Panc1 (cell line): ENCODE data around the gene PAK6. TPM values are rescaled to one million over a fixed set of nuclear protein-coding genes. Genes with fewer than 3 reads are reported as not detected.

ENCODE experiments used
- ATAC-seq: fragments of 200-7000 bp; cut with Tn5 transposase; 2 replicates; pipeline ENCODE4 v1.9.1; 2020; ENCODE audit warnings: mild to moderate bottlenecking, moderate library complexity
- BruUV-seq: library from RNA; stranded (reverse); fragments of 400-500 nt; replicated peaks from 2 replicates; lab custom pipeline; 2021; lab: Mats Ljungman, UMichigan
- CTCF ChIA-PET: fragments of 300-600 bp; sonication (Branson Sonifier 250); formaldehyde crosslinking; loops from one replicate; lab custom pipeline; 2022; ENCODE audit warnings: antibody characterized with exemption; lab: Charles Lee
- POLR2A ChIA-PET: fragments of 300-600 bp; sonication (Branson Sonifier 250); formaldehyde crosslinking; loops from one replicate; lab custom pipeline; 2022; ENCODE audit warnings: antibody characterized with exemption; lab: Charles Lee
- DNase-seq: peaks from one replicate; pipeline ENCODE4 v3.0.0-alpha.2; 2010; ENCODE audit warnings: low read depth, low spot score
- H3K27ac ChIP-seq: 2 replicates; pipeline ENCODE4 v1.5.1; 2011; ENCODE audit warnings: mild to moderate bottlenecking, low read length, inconsistent platforms
- H3K27me3 ChIP-seq: fragments of 200-500 bp; sonication (Bioruptor generic); 2 replicates; pipeline ENCODE4 v1.6.0; 2014; ENCODE audit warnings: low read length, inconsistent platforms; ENCODE audit not compliant: control insufficient read depth, insufficient read depth
- H3K36me3 ChIP-seq: fragments of 200-500 bp; sonication (Bioruptor generic); 2 replicates; pipeline ENCODE4 v1.5.1; 2014; ENCODE audit warnings: inconsistent platforms, mild to moderate bottlenecking, low read length, moderate library complexity; ENCODE audit not compliant: control insufficient read depth, insufficient read depth
- H3K4me1 ChIP-seq: 2 replicates; pipeline ENCODE4 v1.5.1; 2011; ENCODE audit warnings: inconsistent platforms, mild to moderate bottlenecking, low read length, moderate library complexity; ENCODE audit not compliant: control insufficient read depth, insufficient read depth
- H3K4me3 ChIP-seq, 2 experiments: 2 replicates each; pipeline ENCODE4 v1.5.1; 2011 to 2012; ENCODE audit warnings: low read depth in 2 of 2, low read length in 2 of 2, mild to moderate bottlenecking in 2 of 2, inconsistent platforms in 1 of 2, moderate library complexity in 1 of 2
- H3K9me3 ChIP-seq: fragments of 200-500 bp; sonication (Bioruptor generic); 2 replicates; pipeline ENCODE4 v1.5.1; 2014; ENCODE audit warnings: low read depth, mild to moderate bottlenecking, inconsistent platforms, low read length, moderate library complexity; ENCODE audit not compliant: control insufficient read depth, insufficient read depth
- POLR2AphosphoS5 ChIP-seq: IDR thresholded peaks from 2 replicates; pipeline ENCODE4 v1.6.1; 2012; ENCODE audit warnings: mild to moderate bottlenecking, low read depth, low read length, moderate library complexity
- SIN3A ChIP-seq: IDR thresholded peaks from 2 replicates; pipeline ENCODE4 v1.6.1; 2012; ENCODE audit warnings: low read depth, mild to moderate bottlenecking, low read length, moderate library complexity, borderline replicate concordance; ENCODE audit not compliant: insufficient read depth
- TCF7L2 ChIP-seq: IDR thresholded peaks from 2 replicates; pipeline ENCODE4 v1.6.1; 2011; ENCODE audit warnings: mild to moderate bottlenecking, low read depth, low read length, inconsistent platforms
- in situ Hi-C: cut with HindIII; loops from 2 replicates; pipeline ENCODE4 v1.10.0; 2016; ENCODE audit warnings: low sequenced_read_pairs, low pct_unique_long_range_greater_than_20kb
- intact Hi-C: fragments of 100-400 bp; cut with micrococcal nuclease; formaldehyde crosslinking; loops from one replicate; pipeline ENCODE4 v1.10.0; 2022; ENCODE audit not compliant: unreplicated experiment
- total RNA-seq: library from RNA; stranded (reverse); gene quantifications from one replicate; pipeline ENCODE4 v1.2.1, GENCODE V29; 2021; ENCODE audit not compliant: unreplicated experiment
- TF ChIP-seq, protein P1 (sequence below), 2 experiments: IDR thresholded peaks; 2 replicates each; pipeline ENCODE4 v1.6.1; 2011 to 2012; ENCODE audit warnings: low read depth in 2 of 2, control low read depth in 1 of 2, low read length in 1 of 2, mild to moderate bottlenecking in 1 of 2, moderate library complexity in 1 of 2; ENCODE audit not compliant: insufficient read depth in 1 of 2
- TF ChIP-seq, protein P2 (sequence below): fragments of 450-650 bp; IDR thresholded peaks from 2 replicates; pipeline ENCODE4 v1.5.1; 2017; ENCODE audit warnings: mild to moderate bottlenecking

PAK6 gene
- total RNA-seq, 1 experiment from 2014 or later, result 6.3 TPM

DNA sequence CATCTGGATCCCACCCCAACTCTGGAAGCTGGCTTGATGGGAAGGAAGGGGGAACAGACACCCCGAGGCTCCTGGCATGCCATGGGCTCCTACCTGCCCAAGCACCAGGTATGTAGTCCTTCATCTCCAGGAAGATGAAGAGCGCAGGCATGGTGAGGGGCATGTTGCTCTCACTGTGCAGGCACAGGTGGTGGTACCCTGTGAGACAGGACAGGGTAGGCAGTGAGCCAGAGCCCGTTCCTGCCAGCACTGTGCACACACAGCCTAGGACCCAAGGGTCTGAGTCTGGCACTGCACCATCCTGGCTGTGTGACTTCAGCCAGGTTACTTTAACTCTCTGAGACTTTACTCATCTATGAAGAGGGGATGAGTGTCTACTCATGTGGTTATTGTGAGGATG, 53.4 kb downstream of the PAK6 start:
- ChIA-PET POLR2A (no interaction called here), CTCF (no interaction called here)
- Histone ChIP-seq H3K9me3 (no peaks in the 10 kb centered on the region), H3K27me3 (no peaks in the 10 kb centered on the region), H3K4me1 (peaks cover 9% of the 10 kb centered on the region; the same call in 1 of the 2 replicates), H3K4me3 (no peak overlapping the region), H3K36me3 (no peaks in the 10 kb centered on the region), H3K27ac (no peak overlapping the region)
- in situ Hi-C loops, result no loop called here
- intact Hi-C loops, result no loop called here
- no peak for ATAC-seq
- DNase-seq, result no peak
- no TSS peak for BruUV-seq
- TF ChIP-seq, protein P1, sequence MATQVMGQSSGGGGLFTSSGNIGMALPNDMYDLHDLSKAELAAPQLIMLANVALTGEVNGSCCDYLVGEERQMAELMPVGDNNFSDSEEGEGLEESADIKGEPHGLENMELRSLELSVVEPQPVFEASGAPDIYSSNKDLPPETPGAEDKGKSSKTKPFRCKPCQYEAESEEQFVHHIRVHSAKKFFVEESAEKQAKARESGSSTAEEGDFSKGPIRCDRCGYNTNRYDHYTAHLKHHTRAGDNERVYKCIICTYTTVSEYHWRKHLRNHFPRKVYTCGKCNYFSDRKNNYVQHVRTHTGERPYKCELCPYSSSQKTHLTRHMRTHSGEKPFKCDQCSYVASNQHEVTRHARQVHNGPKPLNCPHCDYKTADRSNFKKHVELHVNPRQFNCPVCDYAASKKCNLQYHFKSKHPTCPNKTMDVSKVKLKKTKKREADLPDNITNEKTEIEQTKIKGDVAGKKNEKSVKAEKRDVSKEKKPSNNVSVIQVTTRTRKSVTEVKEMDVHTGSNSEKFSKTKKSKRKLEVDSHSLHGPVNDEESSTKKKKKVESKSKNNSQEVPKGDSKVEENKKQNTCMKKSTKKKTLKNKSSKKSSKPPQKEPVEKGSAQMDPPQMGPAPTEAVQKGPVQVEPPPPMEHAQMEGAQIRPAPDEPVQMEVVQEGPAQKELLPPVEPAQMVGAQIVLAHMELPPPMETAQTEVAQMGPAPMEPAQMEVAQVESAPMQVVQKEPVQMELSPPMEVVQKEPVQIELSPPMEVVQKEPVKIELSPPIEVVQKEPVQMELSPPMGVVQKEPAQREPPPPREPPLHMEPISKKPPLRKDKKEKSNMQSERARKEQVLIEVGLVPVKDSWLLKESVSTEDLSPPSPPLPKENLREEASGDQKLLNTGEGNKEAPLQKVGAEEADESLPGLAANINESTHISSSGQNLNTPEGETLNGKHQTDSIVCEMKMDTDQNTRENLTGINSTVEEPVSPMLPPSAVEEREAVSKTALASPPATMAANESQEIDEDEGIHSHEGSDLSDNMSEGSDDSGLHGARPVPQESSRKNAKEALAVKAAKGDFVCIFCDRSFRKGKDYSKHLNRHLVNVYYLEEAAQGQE (IDR thresholded peaks at IDR 0.05; ENCODE audit: insufficient read depth in 1 of 2, low read depth in 2 of 2, low read length in 1 of 2), result no peak

GRCh38 chr15:40293006-40293405, 54.1 kb downstream of the PAK6 start:
- no TSS peak for BruUV-seq
- Histone ChIP-seq H3K4me1 (peaks cover 9% of the 10 kb centered on the region; the same call in 1 of the 2 replicates), H3K9me3 (no peaks in the 10 kb centered on the region), H3K27ac (no peak overlapping the region), H3K36me3 (no peaks in the 10 kb centered on the region), H3K27me3 (no peaks in the 10 kb centered on the region), H3K4me3 (no peak overlapping the region)
- TF ChIP-seq SIN3A (no peak), POLR2AphosphoS5 (no peak), TCF7L2 (no peak)
- TF ChIP-seq, protein P2, sequence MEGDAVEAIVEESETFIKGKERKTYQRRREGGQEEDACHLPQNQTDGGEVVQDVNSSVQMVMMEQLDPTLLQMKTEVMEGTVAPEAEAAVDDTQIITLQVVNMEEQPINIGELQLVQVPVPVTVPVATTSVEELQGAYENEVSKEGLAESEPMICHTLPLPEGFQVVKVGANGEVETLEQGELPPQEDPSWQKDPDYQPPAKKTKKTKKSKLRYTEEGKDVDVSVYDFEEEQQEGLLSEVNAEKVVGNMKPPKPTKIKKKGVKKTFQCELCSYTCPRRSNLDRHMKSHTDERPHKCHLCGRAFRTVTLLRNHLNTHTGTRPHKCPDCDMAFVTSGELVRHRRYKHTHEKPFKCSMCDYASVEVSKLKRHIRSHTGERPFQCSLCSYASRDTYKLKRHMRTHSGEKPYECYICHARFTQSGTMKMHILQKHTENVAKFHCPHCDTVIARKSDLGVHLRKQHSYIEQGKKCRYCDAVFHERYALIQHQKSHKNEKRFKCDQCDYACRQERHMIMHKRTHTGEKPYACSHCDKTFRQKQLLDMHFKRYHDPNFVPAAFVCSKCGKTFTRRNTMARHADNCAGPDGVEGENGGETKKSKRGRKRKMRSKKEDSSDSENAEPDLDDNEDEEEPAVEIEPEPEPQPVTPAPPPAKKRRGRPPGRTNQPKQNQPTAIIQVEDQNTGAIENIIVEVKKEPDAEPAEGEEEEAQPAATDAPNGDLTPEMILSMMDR, result no peak
- TF ChIP-seq, protein P1 (IDR thresholded peaks at IDR 0.05; ENCODE audit: insufficient read depth in 1 of 2, low read depth in 2 of 2, low read length in 1 of 2), result no peak
- in situ Hi-C loops (no loop called here), intact Hi-C loops (no loop called here)
- POLR2A ChIA-PET, result no interaction called here
- no peak for ATAC-seq
- CTCF ChIA-PET, result no interaction called here
- DNase-seq, result no peak
